WTC11 (cell line): Measurements from ENCODE around the gene RHOBTB1. TPM values are rescaled to one million over a fixed set of nuclear protein-coding genes. Genes with fewer than 3 reads are reported as not detected.

ENCODE experiments used
- ATAC-seq: fragments of 200-7000 bp; cut with Tn5 transposase; 2 replicates; pipeline ENCODE4 v1.10.0; 2021; ENCODE audit warnings: mild to moderate bottlenecking, moderate library complexity
- CTCF ChIA-PET: fragments of 300-600 bp; sonication (Branson Sonifier 250); formaldehyde crosslinking; loops from one replicate; lab custom pipeline; 2021; ENCODE audit warnings: antibody characterized with exemption; lab: Charles Lee
- POLR2A ChIA-PET: fragments of 350-600 bp; sonication (Branson Sonifier 250); formaldehyde crosslinking; loops from one replicate; lab custom pipeline; 2021; ENCODE audit warnings: antibody characterized with exemption; lab: Charles Lee
- DNase-seq: peaks from one replicate; pipeline ENCODE4 v3.0.0; 2021; ENCODE audit warnings: low spot score
- H3K27ac Mint-ChIP-seq: 2 replicates; pipeline ENCODE4 v1.8.0; 2021; ENCODE audit warnings: mixed read lengths
- H3K27me3 Mint-ChIP-seq: 2 replicates; pipeline ENCODE4 v1.8.0; 2021; ENCODE audit warnings: low read depth, mild to moderate bottlenecking, moderate library complexity, mixed read lengths
- H3K36me3 Mint-ChIP-seq: 2 replicates; pipeline ENCODE4 v1.8.0; 2021; ENCODE audit warnings: mixed read lengths
- H3K4me1 Mint-ChIP-seq: 2 replicates; pipeline ENCODE4 v1.8.0; 2022; ENCODE audit warnings: mixed read lengths
- H3K4me3 Mint-ChIP-seq: 2 replicates; pipeline ENCODE4 v1.8.0; 2021; ENCODE audit warnings: mild to moderate bottlenecking, moderate library complexity, mixed read lengths
- H3K9me3 Mint-ChIP-seq: 2 replicates; pipeline ENCODE4 v1.8.0; 2021; ENCODE audit warnings: mixed read lengths
- CREB1 ChIP-seq: sonication (generic); formaldehyde crosslinking; IDR thresholded peaks from 2 replicates; pipeline ENCODE4 v1.8.0; 2023; ENCODE audit warnings: mild to moderate bottlenecking, missing genetic modification reagents
- E2F4 ChIP-seq: sonication (generic); formaldehyde crosslinking; IDR thresholded peaks from 2 replicates; pipeline ENCODE4 v1.8.1; 2022; ENCODE audit warnings: low read depth, mild to moderate bottlenecking, moderate library complexity, missing genetic modification reagents, borderline replicate concordance
- ESRRA ChIP-seq: sonication (generic); formaldehyde crosslinking; IDR thresholded peaks from 2 replicates; pipeline ENCODE4 v1.8.1; 2022; ENCODE audit warnings: mild to moderate bottlenecking, missing genetic modification reagents, borderline replicate concordance
- HMGA2 ChIP-seq: fragments of 250-450 bp; sonication (Bioruptor Pico); IDR thresholded peaks from 2 replicates; pipeline ENCODE4 v1.4.0; 2021; ENCODE audit warnings: mild to moderate bottlenecking, moderate library complexity
- NR3C1 ChIP-seq: sonication (generic); formaldehyde crosslinking; conservative IDR thresholded peaks from 2 replicates; pipeline ENCODE4 v1.8.1; 2023; ENCODE audit warnings: low read depth, mild to moderate bottlenecking, missing genetic modification reagents
- RELA ChIP-seq: sonication (generic); formaldehyde crosslinking; IDR thresholded peaks from 2 replicates; pipeline ENCODE4 v1.8.1; 2022; ENCODE audit warnings: missing genetic modification reagents, mild to moderate bottlenecking, borderline replicate concordance
- SP1 ChIP-seq: sonication (generic); formaldehyde crosslinking; conservative IDR thresholded peaks from 2 replicates; pipeline ENCODE4 v1.8.1; 2022; ENCODE audit warnings: missing genetic modification reagents
- ZBTB21 ChIP-seq: sonication (generic); formaldehyde crosslinking; IDR thresholded peaks from 2 replicates; pipeline ENCODE4 v1.8.1; 2023; ENCODE audit warnings: mild to moderate bottlenecking, missing genetic modification reagents, borderline replicate concordance
- ZNF138 ChIP-seq: sonication (generic); formaldehyde crosslinking; conservative IDR thresholded peaks from 2 replicates; pipeline ENCODE4 v1.8.1; 2022; ENCODE audit warnings: mild to moderate bottlenecking, moderate library complexity, missing genetic modification reagents
- ZNF232 ChIP-seq: sonication (generic); formaldehyde crosslinking; IDR thresholded peaks from 2 replicates; pipeline ENCODE4 v1.8.0; 2022; ENCODE audit warnings: mild to moderate bottlenecking, missing genetic modification reagents
- ZNF317 ChIP-seq: sonication (generic); formaldehyde crosslinking; IDR thresholded peaks from 2 replicates; pipeline ENCODE4 v1.8.1; 2023; ENCODE audit warnings: low read depth, mild to moderate bottlenecking, moderate library complexity, missing genetic modification reagents, borderline replicate concordance
- ZNF423 ChIP-seq: fragments of 250-450 bp; sonication (Bioruptor Pico); IDR thresholded peaks from 2 replicates; pipeline ENCODE4 v2.1.2; 2022; ENCODE audit warnings: mild to moderate bottlenecking, moderate library complexity
- total RNA-seq: library from RNA; stranded (reverse); gene quantifications from 3 replicates; pipeline ENCODE4 v1.2.3, GENCODE V29; 2021
- TF ChIP-seq, protein P1 (sequence below): fragments of 250-450 bp; sonication (Bioruptor Pico); IDR thresholded peaks from 2 replicates; pipeline ENCODE4 v1.9.0; 2021; ENCODE audit warnings: mild to moderate bottlenecking
- TF ChIP-seq, protein P2 (sequence below): sonication (generic); formaldehyde crosslinking; conservative IDR thresholded peaks from 2 replicates; pipeline ENCODE4 v1.8.1; 2023; ENCODE audit warnings: mild to moderate bottlenecking, low read depth, missing genetic modification reagents, moderate library complexity
- TF ChIP-seq, protein P3 (sequence below): fragments of 250-450 bp; sonication (Bioruptor Pico); IDR thresholded peaks from 2 replicates; pipeline ENCODE4 v2.1.2; 2022; ENCODE audit warnings: mild to moderate bottlenecking, moderate library complexity
- TF ChIP-seq, protein P4 (sequence below): sonication (generic); formaldehyde crosslinking; IDR thresholded peaks from 2 replicates; pipeline ENCODE4 v1.8.0; 2022; ENCODE audit warnings: mild to moderate bottlenecking, missing genetic modification reagents
- TF ChIP-seq, protein P5 (sequence below): sonication (generic); formaldehyde crosslinking; IDR thresholded peaks from 2 replicates; pipeline ENCODE4 v1.8.1; 2023; ENCODE audit warnings: mild to moderate bottlenecking, missing genetic modification reagents, moderate library complexity
- TF ChIP-seq, protein P6 (sequence below): sonication (generic); formaldehyde crosslinking; IDR thresholded peaks from 2 replicates; pipeline ENCODE4 v1.8.0; 2022; ENCODE audit warnings: mild to moderate bottlenecking, missing genetic modification reagents

Gene RHOBTB1
- total RNA-seq, 1 experiment from 2014 or later = 6.9 TPM

DNA sequence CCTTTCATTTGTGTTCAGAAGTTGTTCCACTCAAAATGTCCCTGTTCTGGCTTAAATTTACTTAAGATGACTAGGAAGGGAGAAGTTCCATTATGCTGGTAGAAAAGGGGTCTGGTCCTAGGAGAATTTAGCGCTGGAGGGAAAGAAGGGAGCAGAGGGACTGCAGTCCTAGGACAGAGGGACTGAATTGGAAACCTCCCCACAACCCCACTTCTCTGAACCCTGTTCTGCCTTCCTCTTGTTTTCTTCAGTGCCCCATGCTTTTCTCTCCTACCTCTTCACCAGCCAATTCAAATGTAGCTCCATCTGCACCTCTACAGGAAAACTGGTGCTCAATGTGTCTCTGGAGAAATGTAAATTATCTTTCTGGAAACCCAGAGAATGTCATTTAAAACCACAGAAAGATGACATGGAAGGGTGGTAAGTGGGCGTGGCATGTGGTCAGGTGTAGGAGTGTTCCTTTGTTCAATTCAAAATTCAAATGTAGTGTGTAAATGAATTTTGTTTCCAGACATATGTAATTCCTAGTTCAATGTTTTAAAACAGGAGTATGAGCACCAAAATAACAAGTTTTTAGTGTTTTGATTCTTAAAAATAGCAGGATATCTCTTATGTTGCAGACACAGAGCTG is 24.0 kb upstream of the RHOBTB1 start:
- Mint-ChIP-seq H3K27ac (no peak overlapping the region), H3K27me3 (no peaks in the 10 kb centered on the region), H3K9me3 (peaks cover 3% of the 10 kb centered on the region; the same call in 1 of the 2 replicates), H3K36me3 (no peaks in the 10 kb centered on the region), H3K4me1 (peaks cover 22% of the 10 kb centered on the region), H3K4me3 (no peak overlapping the region)
- no peak for DNase-seq
- ATAC-seq = no peak
- TF ChIP-seq, protein P1, sequence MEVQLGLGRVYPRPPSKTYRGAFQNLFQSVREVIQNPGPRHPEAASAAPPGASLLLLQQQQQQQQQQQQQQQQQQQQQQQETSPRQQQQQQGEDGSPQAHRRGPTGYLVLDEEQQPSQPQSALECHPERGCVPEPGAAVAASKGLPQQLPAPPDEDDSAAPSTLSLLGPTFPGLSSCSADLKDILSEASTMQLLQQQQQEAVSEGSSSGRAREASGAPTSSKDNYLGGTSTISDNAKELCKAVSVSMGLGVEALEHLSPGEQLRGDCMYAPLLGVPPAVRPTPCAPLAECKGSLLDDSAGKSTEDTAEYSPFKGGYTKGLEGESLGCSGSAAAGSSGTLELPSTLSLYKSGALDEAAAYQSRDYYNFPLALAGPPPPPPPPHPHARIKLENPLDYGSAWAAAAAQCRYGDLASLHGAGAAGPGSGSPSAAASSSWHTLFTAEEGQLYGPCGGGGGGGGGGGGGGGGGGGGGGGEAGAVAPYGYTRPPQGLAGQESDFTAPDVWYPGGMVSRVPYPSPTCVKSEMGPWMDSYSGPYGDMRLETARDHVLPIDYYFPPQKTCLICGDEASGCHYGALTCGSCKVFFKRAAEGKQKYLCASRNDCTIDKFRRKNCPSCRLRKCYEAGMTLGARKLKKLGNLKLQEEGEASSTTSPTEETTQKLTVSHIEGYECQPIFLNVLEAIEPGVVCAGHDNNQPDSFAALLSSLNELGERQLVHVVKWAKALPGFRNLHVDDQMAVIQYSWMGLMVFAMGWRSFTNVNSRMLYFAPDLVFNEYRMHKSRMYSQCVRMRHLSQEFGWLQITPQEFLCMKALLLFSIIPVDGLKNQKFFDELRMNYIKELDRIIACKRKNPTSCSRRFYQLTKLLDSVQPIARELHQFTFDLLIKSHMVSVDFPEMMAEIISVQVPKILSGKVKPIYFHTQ = no peak
- no peak for TF ChIP-seq SP1 (CRISPR knock-in tag)
- TF ChIP-seq, protein P2, sequence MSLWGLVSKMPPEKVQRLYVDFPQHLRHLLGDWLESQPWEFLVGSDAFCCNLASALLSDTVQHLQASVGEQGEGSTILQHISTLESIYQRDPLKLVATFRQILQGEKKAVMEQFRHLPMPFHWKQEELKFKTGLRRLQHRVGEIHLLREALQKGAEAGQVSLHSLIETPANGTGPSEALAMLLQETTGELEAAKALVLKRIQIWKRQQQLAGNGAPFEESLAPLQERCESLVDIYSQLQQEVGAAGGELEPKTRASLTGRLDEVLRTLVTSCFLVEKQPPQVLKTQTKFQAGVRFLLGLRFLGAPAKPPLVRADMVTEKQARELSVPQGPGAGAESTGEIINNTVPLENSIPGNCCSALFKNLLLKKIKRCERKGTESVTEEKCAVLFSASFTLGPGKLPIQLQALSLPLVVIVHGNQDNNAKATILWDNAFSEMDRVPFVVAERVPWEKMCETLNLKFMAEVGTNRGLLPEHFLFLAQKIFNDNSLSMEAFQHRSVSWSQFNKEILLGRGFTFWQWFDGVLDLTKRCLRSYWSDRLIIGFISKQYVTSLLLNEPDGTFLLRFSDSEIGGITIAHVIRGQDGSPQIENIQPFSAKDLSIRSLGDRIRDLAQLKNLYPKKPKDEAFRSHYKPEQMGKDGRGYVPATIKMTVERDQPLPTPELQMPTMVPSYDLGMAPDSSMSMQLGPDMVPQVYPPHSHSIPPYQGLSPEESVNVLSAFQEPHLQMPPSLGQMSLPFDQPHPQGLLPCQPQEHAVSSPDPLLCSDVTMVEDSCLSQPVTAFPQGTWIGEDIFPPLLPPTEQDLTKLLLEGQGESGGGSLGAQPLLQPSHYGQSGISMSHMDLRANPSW (CRISPR knock-in tag) = no peak
- no peak for TF ChIP-seq ZNF423
- no peak for TF ChIP-seq E2F4
- no peak for TF ChIP-seq ZBTB21 (CRISPR knock-in tag)
- POLR2A ChIA-PET = no interaction called here
- CTCF ChIA-PET = interaction anchor here (1.1 kb wide), 1 partner anchor 149 kb away, joined by 4 read pairs; no protein-coding TSS in a partner anchor

DNA sequence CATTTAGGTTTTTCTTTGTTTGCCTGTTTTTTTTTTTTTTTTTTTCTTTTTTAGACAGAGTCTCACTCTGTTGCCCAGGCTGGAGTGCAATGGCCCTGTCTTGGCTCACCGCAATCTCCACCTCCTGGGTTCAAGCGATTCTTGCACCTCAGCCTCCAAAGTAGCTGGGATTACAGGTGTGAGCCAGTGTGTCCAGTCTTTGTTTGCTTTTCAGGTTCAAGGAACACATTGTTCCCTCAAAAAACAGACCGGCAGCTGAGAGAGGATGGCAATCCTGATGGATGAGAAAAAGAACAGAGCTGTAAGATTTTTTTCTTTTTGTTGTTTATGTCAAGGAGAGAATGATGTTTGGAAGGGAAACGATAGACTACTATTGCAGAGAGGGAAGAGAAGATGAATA is 23.3 kb upstream of the RHOBTB1 start:
- ChIA-PET CTCF (no interaction called here), POLR2A (no interaction called here)
- no peaks in the 10 kb centered on the region for H3K36me3 Mint-ChIP-seq
- ATAC-seq (no peak), DNase-seq (no peak)
- H3K4me3 Mint-ChIP-seq = no peak overlapping the region
- no peak for TF ChIP-seq NR3C1 (CRISPR knock-in tag)
- TF ChIP-seq, all 79 proteins: peak for 0
- H3K27ac Mint-ChIP-seq = no peak overlapping the region
- H3K27me3 Mint-ChIP-seq = no peaks in the 10 kb centered on the region
- peaks cover 26% of the 10 kb centered on the region for H3K4me1 Mint-ChIP-seq
- peaks cover 3% of the 10 kb centered on the region; the same call in 1 of the 2 replicates for H3K9me3 Mint-ChIP-seq

- no peak for DNase-seq
- Mint-ChIP-seq H3K9me3 (no peaks in the 10 kb centered on the region), H3K36me3 (no peaks in the 10 kb centered on the region), H3K27me3 (no peaks in the 10 kb centered on the region), H3K27ac (no peak overlapping the region), H3K4me1 (peaks cover 26% of the 10 kb centered on the region), H3K4me3 (no peak overlapping the region)
- ChIA-PET POLR2A (no interaction called here), CTCF (no interaction called here)
- ATAC-seq = no peak
- TF ChIP-seq ZNF232 (no peak), ESRRA (no peak), HMGA2 (CRISPR knock-in tag) (no peak), NR3C1 (CRISPR knock-in tag) (no peak), ZNF317 (no peak), ZNF138 (CRISPR knock-in tag) (no peak), CREB1 (CRISPR knock-in tag) (no peak), ZNF423 (no peak), RELA (CRISPR knock-in tag) (no peak)
- TF ChIP-seq, protein P3, sequence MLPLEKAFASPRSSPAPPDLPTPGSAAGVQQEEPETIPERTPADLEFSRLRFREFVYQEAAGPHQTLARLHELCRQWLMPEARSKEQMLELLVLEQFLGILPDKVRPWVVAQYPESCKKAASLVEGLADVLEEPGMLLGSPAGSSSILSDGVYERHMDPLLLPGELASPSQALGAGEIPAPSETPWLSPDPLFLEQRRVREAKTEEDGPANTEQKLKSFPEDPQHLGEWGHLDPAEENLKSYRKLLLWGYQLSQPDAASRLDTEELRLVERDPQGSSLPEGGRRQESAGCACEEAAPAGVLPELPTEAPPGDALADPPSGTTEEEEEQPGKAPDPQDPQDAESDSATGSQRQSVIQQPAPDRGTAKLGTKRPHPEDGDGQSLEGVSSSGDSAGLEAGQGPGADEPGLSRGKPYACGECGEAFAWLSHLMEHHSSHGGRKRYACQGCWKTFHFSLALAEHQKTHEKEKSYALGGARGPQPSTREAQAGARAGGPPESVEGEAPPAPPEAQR (CRISPR knock-in tag) = no peak
- TF ChIP-seq, protein P4, sequence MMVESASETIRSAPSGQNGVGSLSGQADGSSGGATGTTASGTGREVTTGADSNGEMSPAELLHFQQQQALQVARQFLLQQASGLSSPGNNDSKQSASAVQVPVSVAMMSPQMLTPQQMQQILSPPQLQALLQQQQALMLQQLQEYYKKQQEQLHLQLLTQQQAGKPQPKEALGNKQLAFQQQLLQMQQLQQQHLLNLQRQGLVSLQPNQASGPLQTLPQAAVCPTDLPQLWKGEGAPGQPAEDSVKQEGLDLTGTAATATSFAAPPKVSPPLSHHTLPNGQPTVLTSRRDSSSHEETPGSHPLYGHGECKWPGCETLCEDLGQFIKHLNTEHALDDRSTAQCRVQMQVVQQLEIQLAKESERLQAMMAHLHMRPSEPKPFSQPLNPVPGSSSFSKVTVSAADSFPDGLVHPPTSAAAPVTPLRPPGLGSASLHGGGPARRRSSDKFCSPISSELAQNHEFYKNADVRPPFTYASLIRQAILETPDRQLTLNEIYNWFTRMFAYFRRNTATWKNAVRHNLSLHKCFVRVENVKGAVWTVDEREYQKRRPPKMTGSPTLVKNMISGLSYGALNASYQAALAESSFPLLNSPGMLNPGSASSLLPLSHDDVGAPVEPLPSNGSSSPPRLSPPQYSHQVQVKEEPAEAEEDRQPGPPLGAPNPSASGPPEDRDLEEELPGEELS (CRISPR knock-in tag) = no peak
- TF ChIP-seq, protein P5, sequence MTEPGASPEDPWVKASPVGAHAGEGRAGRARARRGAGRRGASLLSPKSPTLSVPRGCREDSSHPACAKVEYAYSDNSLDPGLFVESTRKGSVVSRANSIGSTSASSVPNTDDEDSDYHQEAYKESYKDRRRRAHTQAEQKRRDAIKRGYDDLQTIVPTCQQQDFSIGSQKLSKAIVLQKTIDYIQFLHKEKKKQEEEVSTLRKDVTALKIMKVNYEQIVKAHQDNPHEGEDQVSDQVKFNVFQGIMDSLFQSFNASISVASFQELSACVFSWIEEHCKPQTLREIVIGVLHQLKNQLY (CRISPR knock-in tag) = no peak
- TF ChIP-seq, protein P6, sequence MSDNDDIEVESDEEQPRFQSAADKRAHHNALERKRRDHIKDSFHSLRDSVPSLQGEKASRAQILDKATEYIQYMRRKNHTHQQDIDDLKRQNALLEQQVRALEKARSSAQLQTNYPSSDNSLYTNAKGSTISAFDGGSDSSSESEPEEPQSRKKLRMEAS (CRISPR knock-in tag) = no peak
These were observed 21.7 kb upstream of the RHOBTB1 start for GRCh38 chr10:60965696-60966095.
